Measurements from ENCODE around the gene SHFL.

SHFL gene

GRCh38 chr19:10112895-10113591, 26.9 kb downstream of the SHFL start (continued):
- no peak for TF ChIP-seq ZNF776 (tag by site-specific recombination; IDR thresholded peaks at IDR 0.05; ENCODE audit: borderline replicate concordance)
- TF ChIP-seq ZNF280D (tag by site-specific recombination; IDR thresholded peaks at IDR 0.05) = no peak
- TF ChIP-seq ZNF704 (tag by site-specific recombination; IDR thresholded peaks at IDR 0.05) = no peak
- TF ChIP-seq ZNF133 (tag by site-specific recombination; IDR thresholded peaks at IDR 0.05) = no peak
- TF ChIP-seq ZNF654 (tag by site-specific recombination; IDR thresholded peaks at IDR 0.05; ENCODE audit: low read depth) = peak; percentile 27; the same call in 1 of the 2 replicates
- peak; percentile 91 for TF ChIP-seq GLIS1 (tag by site-specific recombination; IDR thresholded peaks at IDR 0.05)
- TF ChIP-seq ATF2 (tag by site-specific recombination; IDR thresholded peaks at IDR 0.05; ENCODE audit: low read depth) = no peak
- no peak for TF ChIP-seq GFI1B (tag by site-specific recombination; IDR thresholded peaks at IDR 0.05)
- peak; percentile 38; the same call in 1 of the 2 replicates for TF ChIP-seq ZNF394 (tag by site-specific recombination; IDR thresholded peaks at IDR 0.05; ENCODE audit: borderline replicate concordance)
- no peak for TF ChIP-seq HOXA7 (CRISPR knock-in tag; IDR thresholded peaks at IDR 0.05; ENCODE audit: borderline replicate concordance)
- no peak for TF ChIP-seq ZNF426 (tag by site-specific recombination; IDR thresholded peaks at IDR 0.05)
- no peak for TF ChIP-seq BCL6B (tag by site-specific recombination; IDR thresholded peaks at IDR 0.05)
- no peak for TF ChIP-seq ZNF488 (tag by site-specific recombination; IDR thresholded peaks at IDR 0.05)
- TF ChIP-seq KLF17 (tag by site-specific recombination; IDR thresholded peaks at IDR 0.05) = peak; percentile 54; the same call in 1 of the 2 replicates
- no peak for TF ChIP-seq ZNF544 (tag by site-specific recombination; IDR thresholded peaks at IDR 0.05)
- TF ChIP-seq ZNF792 (tag by site-specific recombination; IDR thresholded peaks at IDR 0.05) = no peak
- no peak for TF ChIP-seq ZFP3 (tag by site-specific recombination; IDR thresholded peaks at IDR 0.05; ENCODE audit: low read depth)
- TF ChIP-seq ZNF658 (tag by site-specific recombination; IDR thresholded peaks at IDR 0.05) = no peak
- 0 out of 2 replicates have a peak, but pooled peaks have one; percentile 26 for TF ChIP-seq BCL11B (tag by site-specific recombination; IDR thresholded peaks at IDR 0.05; ENCODE audit: low read depth)
- no peak for TF ChIP-seq YY1 (tag by site-specific recombination; IDR thresholded peaks at IDR 0.05)
- peak; percentile 83; the same call in 1 of the 2 replicates for TF ChIP-seq ZNF18 (tag by site-specific recombination; IDR thresholded peaks at IDR 0.05)
- TF ChIP-seq WT1 (tag by site-specific recombination; IDR thresholded peaks at IDR 0.05) = no peak
- TF ChIP-seq REPIN1 (tag by site-specific recombination; IDR thresholded peaks at IDR 0.05; ENCODE audit: low read depth) = no peak
- TF ChIP-seq ZNF398 (tag by site-specific recombination; IDR thresholded peaks at IDR 0.05) = 0 out of 2 replicates have a peak, but pooled peaks have one; percentile 41
- TF ChIP-seq ZNF530 (tag by site-specific recombination; IDR thresholded peaks at IDR 0.05; ENCODE audit: low read depth) = no peak
- TF ChIP-seq ZNF510 (tag by site-specific recombination; IDR thresholded peaks at IDR 0.05; ENCODE audit: insufficient replicate concordance) = no peak
- TF ChIP-seq PRDM1 (tag by site-specific recombination; IDR thresholded peaks at IDR 0.05) = peak; percentile 6; the same call in 1 of the 2 replicates

Measured in HEK293 (cell line).